Stimulated activated CD8-positive, alpha-beta memory T cell treated with anti-CD3 and anti-CD28 coated beads, Interleukin-12 subunit alpha, Interleukin-12 subunit beta, amount 100 ng/mL, for 24 hours (primary cell): ENCODE results near the gene RC3H2.

ENCODE experiments used
- DNase-seq: peaks from one replicate; pipeline ENCODE4 v3.0.0-alpha.2; 2020; ENCODE audit errors: extremely low read depth

The RC3H2 gene

GRCh38 chr9:122808141-122808540 is 97.0 kb downstream of the RC3H2 start:
- no peak for DNase-seq

GRCh38 chr9:122807271-122807900 is 97.8 kb downstream of the RC3H2 start:
- DNase-seq = no peak

- no peak for DNase-seq
Measured at GRCh38 chr9:122806661-122807060, 98.5 kb downstream of the RC3H2 start.

- no peak for DNase-seq
Measured at GRCh38 chr9:122800066-122801060, 104.8 kb downstream of the RC3H2 start, which contains the start of gene OR1K1. OR1K1 (plus strand) TSS chr9:122800123; CDS start chr9:122800123, 0 bp downstream.

GRCh38 chr9:122797316-122798063 is 107.7 kb downstream of the RC3H2 start:
- no peak for DNase-seq
